ENCODE results near the gene HPGD.

DNA sequence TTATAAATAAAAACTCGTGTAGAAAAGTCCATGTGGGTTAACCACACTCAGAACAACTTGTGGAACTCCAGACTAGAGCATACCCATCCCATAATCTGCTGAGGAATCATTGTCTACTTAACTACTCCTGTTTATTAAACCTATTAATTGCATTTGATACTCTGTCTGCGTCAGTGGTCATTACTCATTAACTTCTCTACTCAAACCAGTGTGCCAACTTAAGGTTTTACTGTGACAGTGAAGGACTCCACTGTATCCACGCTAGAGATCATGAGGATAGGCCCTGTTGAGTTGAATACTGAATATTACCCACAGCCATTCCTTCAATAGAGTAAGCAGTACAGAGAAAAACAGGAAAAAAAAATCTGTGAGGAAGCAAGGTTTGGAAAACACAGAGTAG is 17.3 kb downstream of the HPGD start:
- TF ChIP-seq, protein P1, sequence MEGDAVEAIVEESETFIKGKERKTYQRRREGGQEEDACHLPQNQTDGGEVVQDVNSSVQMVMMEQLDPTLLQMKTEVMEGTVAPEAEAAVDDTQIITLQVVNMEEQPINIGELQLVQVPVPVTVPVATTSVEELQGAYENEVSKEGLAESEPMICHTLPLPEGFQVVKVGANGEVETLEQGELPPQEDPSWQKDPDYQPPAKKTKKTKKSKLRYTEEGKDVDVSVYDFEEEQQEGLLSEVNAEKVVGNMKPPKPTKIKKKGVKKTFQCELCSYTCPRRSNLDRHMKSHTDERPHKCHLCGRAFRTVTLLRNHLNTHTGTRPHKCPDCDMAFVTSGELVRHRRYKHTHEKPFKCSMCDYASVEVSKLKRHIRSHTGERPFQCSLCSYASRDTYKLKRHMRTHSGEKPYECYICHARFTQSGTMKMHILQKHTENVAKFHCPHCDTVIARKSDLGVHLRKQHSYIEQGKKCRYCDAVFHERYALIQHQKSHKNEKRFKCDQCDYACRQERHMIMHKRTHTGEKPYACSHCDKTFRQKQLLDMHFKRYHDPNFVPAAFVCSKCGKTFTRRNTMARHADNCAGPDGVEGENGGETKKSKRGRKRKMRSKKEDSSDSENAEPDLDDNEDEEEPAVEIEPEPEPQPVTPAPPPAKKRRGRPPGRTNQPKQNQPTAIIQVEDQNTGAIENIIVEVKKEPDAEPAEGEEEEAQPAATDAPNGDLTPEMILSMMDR (IDR thresholded peaks at IDR 0.05), result no peak
- TF ChIP-seq ZFX (IDR thresholded peaks at IDR 0.05; ENCODE audit: borderline replicate concordance), result no peak
